ENCODE results near the gene GEMIN4. TPM values are rescaled to one million over a fixed set of nuclear protein-coding genes. Genes with fewer than 3 reads are reported as not detected.

Gene GEMIN4
- polyA plus RNA-seq, 3 donors from 2014 or later = 10.9 to 20.1 (median 11.4) TPM

DNA sequence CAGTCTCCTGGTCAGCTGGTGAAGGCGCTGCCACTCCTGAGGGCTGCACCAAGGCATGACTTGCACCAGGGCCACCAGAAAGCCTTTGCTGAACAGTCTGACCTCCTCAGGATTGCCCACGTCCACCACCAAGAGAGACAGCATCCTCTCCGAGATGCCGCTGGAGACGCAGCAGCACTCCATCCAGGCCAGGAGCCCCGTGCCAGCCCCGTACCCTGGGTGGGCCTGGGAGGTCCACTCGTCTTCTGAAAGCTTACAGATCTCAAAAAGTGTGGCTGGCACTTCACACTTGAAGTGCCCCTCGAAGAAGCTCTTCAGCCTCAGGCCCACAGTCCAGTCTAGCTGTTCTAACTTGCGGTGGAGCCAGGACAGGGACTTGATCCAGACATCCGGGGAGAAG is 6.7 kb downstream of the GEMIN4 start:
- Mint-ChIP-seq H3K9me3 (no peaks in the 10 kb centered on the region), H3K4me1 (peaks cover 12 to 15% of the 10 kb centered on the region in 2 donors), H3K4me3 (no peak overlapping the region), H3K27me3 (ENCODE audit: low read depth in 3 of 3) (no peaks in the 10 kb centered on the region), H3K27ac (no peak overlapping the region), H3K36me3 (peaks cover 7 to 17% (median 12%) of the 10 kb centered on the region in 3 donors)
- no peak for DNase-seq

DNA sequence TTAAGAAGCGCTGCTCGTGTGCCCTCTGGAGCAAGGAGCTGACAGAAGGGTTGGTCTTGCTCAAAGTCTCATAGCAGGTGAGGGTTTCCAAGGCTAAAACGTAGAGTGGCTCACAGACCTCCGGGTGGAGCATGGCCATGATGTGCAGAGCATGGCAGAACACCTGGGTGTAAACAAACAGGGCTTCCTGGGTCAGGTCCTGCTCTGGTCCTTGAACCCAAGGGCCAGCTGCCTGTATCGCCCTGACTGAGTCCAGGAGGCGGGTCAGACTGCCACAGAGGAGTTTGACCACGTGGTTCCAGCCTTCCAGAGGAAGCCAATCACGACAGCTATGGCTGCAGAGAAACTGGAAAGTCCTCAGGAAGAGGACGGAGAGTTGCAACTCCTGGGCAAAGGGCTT is 7.1 kb downstream of the GEMIN4 start:
- peaks cover 0 to 2% (median 1%) of the 10 kb centered on the region in 3 donors for H3K27me3 Mint-ChIP-seq (ENCODE audit: low read depth in 3 of 3)
- no peak overlapping the region for H3K27ac Mint-ChIP-seq
- peaks cover 7 to 10% of the 10 kb centered on the region in 2 donors for H3K4me1 Mint-ChIP-seq
- H3K36me3 Mint-ChIP-seq = peaks cover 7 to 17% (median 12%) of the 10 kb centered on the region in 3 donors
- no peak for DNase-seq
- H3K4me3 Mint-ChIP-seq = no peak overlapping the region
- H3K9me3 Mint-ChIP-seq = no peaks in the 10 kb centered on the region

DNA sequence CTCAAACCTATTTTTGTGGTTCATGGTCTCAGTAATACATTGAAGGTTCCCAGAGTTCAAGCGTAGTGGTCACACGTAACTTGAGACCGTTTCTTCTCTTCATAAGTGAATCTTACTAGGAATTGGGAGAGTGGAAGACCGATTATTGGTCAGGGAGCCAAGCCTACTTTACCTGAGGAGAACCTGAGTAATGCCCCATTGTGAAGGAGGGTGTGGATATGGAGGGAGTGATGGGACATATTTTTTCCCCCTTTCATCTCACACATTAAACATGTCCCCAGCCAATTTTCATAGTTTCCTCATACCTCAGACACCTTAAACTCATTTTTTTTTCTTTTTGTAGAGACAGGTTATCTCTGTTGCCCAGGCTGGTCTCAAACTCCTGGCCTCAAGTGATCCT is 8.9 kb downstream of the GEMIN4 start:
- no peaks in the 10 kb centered on the region for H3K9me3 Mint-ChIP-seq
- no peak overlapping the region for H3K4me3 Mint-ChIP-seq
- peak overlapping the region in 1 of 6 donors; percentile 13 for H3K27ac Mint-ChIP-seq
- no peak for DNase-seq
- H3K4me1 Mint-ChIP-seq = no peaks in the 10 kb centered on the region
- peaks cover 0 to 2% (median 1%) of the 10 kb centered on the region in 3 donors for H3K27me3 Mint-ChIP-seq (ENCODE audit: low read depth in 3 of 3)
- peaks cover 7 to 17% (median 10%) of the 10 kb centered on the region in 3 donors for H3K36me3 Mint-ChIP-seq

DNA sequence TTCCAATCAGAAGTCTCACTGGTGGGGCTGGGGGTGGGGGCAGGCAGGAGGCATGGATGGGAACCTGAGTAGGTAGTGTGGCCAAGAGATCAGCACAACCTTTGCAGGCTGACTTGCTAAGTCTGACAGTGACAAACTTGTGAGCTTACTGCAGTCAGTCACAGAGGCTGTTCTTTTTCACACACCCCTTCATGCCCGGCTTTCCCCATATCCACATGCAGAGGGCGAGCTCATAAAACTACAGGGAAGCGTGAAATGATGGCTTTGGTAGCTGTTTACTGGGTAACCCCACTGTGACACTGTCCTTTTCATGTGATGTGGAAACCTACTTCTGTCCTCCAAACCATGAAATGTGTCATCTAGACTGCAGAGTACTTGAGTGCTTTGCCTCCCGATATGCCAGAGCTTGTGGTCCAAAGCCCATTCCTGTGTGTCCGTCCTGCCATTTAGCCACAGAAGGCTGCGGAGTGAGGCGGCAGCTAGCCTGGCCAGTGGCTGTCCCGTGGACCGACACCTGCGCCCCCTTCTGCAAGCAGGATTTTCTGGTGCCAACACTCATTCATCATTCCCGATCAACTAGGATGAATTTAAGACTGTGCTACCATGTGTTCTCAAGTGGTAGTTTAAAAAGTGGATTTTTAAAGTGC is 9.8 kb downstream of the GEMIN4 start:
- Mint-ChIP-seq H3K4me1 (no peaks in the 10 kb centered on the region), H3K9me3 (no peaks in the 10 kb centered on the region), H3K4me3 (no peak overlapping the region), H3K36me3 (peaks cover 7 to 17% (median 8%) of the 10 kb centered on the region in 3 donors), H3K27ac (peak overlapping the region in 1 of 6 donors; percentile 9), H3K27me3 (ENCODE audit: low read depth in 3 of 3) (peaks cover 0 to 2% (median 1%) of the 10 kb centered on the region in 3 donors)
- no peak for DNase-seq

DNA sequence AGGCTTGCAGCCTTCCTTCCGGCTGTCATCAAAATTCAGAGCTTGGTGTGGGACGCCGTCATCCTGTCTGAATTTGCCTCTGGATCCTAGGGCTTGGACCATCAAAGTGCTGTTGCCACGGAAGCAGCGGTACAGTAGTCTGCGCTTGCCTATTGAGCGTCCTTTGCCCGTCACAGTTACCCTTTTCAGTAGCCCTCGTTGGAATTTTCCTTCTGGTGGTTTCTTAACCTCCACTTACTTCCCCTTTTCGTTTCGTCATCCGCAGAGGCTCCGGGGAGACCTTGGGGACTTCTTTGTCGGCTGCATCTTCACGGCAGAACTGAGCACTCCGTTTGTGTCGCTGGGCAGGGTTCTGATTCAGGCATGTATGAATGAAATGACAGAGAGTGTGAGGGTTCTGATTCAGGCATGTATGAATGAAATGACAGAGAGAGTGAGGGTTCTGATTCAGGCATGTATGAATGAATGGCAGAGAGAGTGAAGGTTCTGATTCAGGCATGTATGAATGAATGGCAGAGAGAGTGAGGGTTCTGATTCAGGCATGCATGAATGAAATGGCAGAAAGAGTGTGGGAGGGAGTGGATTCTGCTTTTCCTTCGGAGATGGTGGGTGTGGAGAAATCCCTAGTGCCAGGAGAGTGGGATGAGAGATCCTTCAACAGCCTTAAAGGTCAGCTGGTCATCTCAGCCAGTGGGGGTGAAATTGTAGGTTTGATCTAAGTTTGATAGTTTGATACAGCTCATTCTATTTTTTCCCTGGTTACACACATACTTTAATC is 11.6 kb downstream of the GEMIN4 start:
- Mint-ChIP-seq H3K9me3 (no peaks in the 10 kb centered on the region), H3K4me3 (no peak overlapping the region), H3K27ac (peak overlapping the region in 4 of 6 donors; percentile 21 to 52 (median 43)), H3K27me3 (ENCODE audit: low read depth in 3 of 3) (peaks cover 0 to 2% (median 1%) of the 10 kb centered on the region in 3 donors), H3K36me3 (peaks cover 7 to 17% (median 8%) of the 10 kb centered on the region in 3 donors), H3K4me1 (no peaks in the 10 kb centered on the region)
- no peak for DNase-seq

DNA sequence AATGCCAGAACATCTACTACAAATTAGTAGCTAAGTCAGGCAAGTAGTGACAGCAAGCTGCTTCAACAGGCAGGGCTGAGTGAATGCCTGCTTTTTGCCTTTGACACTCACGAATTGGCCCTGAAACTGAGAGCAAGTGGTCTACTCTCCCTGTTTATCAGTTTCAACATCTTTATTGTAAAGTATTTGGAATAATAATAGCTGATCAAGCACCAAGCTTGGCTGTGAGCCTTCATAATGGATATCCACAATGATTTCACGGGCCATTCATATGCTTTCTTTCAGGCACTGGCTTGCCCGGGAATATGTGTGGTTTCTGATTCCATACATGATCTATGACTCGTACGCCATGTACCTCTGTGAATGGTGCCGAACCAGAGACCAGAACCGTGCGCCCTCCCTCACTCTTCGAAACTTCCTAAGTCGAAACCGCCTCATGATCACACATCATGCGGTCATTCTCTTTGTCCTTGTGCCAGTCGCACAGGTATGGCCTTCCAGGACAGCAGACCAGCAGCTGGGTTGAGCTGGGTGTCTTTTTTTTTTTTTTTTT is 14.4 kb downstream of the GEMIN4 start:
- Mint-ChIP-seq H3K4me1 (peaks cover 12 to 13% of the 10 kb centered on the region in 2 donors), H3K4me3 (no peak overlapping the region), H3K27ac (no peak overlapping the region), H3K9me3 (no peaks in the 10 kb centered on the region), H3K27me3 (ENCODE audit: low read depth in 3 of 3) (peaks cover 0 to 3% (median 1%) of the 10 kb centered on the region in 3 donors), H3K36me3 (peaks cover 0 to 7% (median 0%) of the 10 kb centered on the region in 3 donors)
- DNase-seq = no peak

DNA sequence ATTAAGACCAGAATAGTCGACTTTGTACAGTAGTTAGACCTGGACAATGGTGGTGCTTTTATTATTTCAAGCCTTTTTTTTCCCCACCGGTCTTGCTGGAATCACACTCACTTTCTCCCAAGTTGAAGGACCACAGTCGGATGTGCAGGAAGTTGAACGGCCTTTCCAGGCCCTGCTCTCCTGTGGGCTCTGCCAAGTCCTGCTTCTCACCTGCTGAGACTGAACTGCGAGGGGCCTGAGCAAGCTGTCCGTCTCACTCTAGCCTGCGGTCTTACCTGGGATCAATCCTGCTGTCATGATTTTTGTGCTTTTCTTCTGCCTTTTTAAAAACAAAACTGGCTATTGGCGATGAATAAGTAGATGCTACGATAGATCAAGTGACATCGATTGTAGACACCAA is 18.3 kb downstream of the GEMIN4 start:
- Mint-ChIP-seq H3K9me3 (no peaks in the 10 kb centered on the region), H3K4me1 (peaks cover 17% of the 10 kb centered on the region in 2 donors), H3K27ac (peak overlapping the region in 1 of 6 donors; percentile 16), H3K27me3 (ENCODE audit: low read depth in 3 of 3) (peaks cover 0 to 5% (median 2%) of the 10 kb centered on the region in 3 donors), H3K36me3 (no peaks in the 10 kb centered on the region), H3K4me3 (peak overlapping the region; percentile 75 to 82 (median 77))
- no peak for DNase-seq

DNA sequence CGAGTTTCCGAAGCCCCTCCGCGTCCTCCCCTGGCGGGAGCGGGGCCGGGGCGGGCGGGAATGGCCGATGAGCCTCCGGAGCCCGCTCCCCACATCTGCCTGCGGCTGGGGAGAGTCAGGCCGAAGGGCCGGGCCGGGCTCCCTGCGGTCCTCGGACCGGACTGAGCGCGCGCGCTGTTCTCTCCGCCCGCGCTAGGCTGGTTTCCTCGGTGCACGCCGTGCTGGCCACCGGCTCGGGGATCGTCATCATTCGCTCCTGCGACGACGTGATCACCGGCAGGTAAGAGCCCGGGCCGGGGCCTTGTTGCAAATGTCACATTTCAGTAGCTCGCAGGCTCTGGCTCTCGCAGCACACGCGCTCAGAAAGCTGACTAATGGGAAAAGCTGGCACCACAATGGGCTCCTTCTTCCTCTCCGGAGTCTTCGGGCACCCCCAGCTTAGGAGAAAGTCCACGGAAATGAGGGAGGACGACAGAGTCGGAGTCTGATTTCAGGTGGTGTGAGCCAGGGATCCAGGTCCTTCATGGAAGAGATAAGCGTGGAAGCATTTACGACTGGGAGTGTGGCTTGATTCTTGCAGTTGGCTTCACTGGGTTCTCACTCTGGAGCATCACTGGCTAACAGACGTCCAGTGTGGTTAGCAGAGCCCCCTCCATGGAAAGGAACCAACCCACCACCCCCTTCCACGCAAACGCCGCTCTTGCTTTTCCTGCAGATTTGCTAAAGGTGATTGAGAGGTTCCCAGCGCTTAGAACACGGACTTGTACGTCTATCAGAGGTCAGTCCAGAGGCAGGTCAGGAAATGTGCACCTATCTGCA is 19.0 kb downstream of the GEMIN4 start:
- no peak for DNase-seq
- Mint-ChIP-seq H3K36me3 (no peaks in the 10 kb centered on the region), H3K27me3 (ENCODE audit: low read depth in 3 of 3) (peaks cover 0 to 5% (median 2%) of the 10 kb centered on the region in 3 donors), H3K4me1 (peaks cover 17% of the 10 kb centered on the region in 2 donors), H3K9me3 (no peaks in the 10 kb centered on the region), H3K4me3 (peak overlapping the region; percentile 75 to 82 (median 77)), H3K27ac (peak overlapping the region in 2 of 6 donors; percentile 11 to 16)

DNA sequence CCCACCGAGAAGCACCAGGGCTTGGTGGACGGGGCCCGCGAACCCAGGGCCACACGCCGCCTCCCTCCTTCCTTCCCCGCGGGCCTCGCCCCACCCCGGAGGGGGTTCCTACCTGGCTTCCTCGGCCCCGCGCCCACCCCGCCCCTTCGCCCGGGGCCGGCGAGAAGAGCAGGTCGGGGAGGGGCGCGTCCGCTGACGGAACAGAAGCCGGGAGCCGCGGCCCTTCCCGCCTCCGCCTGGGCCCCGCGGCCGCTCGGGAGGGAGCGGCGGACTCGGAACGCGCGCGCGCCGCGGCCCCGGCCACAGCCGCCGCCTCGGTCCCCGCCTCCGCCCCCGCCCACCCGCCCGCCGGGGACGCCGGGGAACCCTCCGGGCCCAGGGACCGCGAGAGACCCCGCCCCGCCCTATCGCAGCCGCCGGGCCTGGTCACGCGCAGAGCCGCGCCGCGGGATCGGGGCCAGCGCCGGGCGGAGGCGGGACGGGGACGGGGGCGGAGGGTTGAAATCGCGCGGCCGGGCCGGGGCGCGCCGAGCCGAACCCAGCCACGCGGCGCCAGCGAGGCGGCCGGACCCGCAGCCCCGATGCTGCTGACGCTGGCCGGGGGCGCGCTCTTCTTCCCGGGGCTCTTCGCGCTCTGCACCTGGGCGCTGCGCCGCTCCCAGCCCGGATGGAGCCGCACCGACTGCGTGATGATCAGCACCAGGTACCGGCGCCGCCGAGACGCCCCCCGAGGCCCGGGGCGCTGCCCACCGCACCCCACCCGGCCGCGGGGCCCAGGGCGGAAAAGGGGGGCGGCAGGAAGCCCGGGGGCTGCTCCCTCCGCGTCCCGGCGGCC is 19.8 kb downstream of the GEMIN4 start, which contains the start of gene TLCD3A:
TLCD3A (plus strand) TSS at position 530 of the 835 bp plus-strand sequence; CDS start at position 582, 52 bp downstream.
- Mint-ChIP-seq H3K36me3 (no peaks in the 10 kb centered on the region), H3K4me1 (peaks cover 17% of the 10 kb centered on the region in 2 donors), H3K9me3 (no peaks in the 10 kb centered on the region), H3K27ac (peak within 1 kb of the TSS in 1 of 6 donors; percentile 11), H3K4me3 (peak within 1 kb of the TSS; percentile 75 to 82 (median 77)), H3K27me3 (ENCODE audit: low read depth in 3 of 3) (peaks cover 1 to 5% (median 2%) of the 10 kb centered on the region in 3 donors)
- peak; percentile 45 to 51 (median 47) for DNase-seq

DNA sequence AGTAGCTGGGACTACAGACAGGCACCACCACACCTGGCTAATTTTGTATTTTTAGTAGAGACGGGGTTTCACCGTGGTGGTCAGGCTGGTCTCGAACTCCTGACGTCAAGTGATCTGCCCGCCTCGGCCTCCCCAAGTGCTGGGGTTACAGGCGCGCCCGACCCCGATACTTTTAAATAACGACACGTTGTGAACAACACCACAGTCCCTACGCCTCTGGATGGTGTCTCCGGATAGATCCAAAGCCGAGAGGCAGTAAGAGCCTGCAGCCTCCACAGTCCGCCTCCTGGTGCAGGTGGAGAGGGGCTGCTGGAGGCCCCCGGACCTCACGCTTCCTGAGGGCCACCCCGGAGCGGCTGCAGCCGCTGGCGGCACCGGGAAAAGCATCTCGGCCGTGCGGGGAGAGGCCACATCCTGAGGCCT is 20.4 kb downstream of the GEMIN4 start:
- H3K4me1 Mint-ChIP-seq = peaks cover 17% of the 10 kb centered on the region in 2 donors
- peak overlapping the region; percentile 47 to 73 (median 65) for H3K4me3 Mint-ChIP-seq
- H3K27ac Mint-ChIP-seq = no peak overlapping the region
- H3K9me3 Mint-ChIP-seq = no peaks in the 10 kb centered on the region
- peaks cover 1 to 5% (median 2%) of the 10 kb centered on the region in 3 donors for H3K27me3 Mint-ChIP-seq (ENCODE audit: low read depth in 3 of 3)
- no peaks in the 10 kb centered on the region for H3K36me3 Mint-ChIP-seq
- DNase-seq = no peak

DNA sequence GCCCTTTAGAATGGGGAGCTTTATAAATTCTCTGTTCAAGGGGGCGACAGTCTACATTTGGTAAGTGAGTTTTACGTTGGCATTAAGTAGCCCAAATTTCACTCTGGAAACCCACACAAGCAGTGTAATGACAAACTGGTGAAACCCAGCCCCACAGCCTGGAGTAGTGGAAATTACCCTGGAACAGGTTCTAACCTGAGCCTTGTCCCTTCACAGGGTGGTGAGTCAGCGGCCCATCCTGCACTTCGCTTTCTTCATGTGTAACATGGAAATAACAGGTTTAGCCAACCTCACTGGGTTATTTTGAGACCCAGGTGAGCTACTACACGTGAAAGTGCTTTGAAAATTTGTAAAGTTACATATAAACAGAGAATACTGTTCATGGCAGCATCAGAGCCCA is 23.2 kb downstream of the GEMIN4 start:
- H3K4me1 Mint-ChIP-seq = peaks cover 14 to 15% of the 10 kb centered on the region in 2 donors
- peaks cover 1 to 5% (median 2%) of the 10 kb centered on the region in 3 donors for H3K27me3 Mint-ChIP-seq (ENCODE audit: low read depth in 3 of 3)
- no peak for DNase-seq
- no peak overlapping the region for H3K4me3 Mint-ChIP-seq
- H3K36me3 Mint-ChIP-seq = no peaks in the 10 kb centered on the region
- H3K27ac Mint-ChIP-seq = no peak overlapping the region
- H3K9me3 Mint-ChIP-seq = no peaks in the 10 kb centered on the region

DNA sequence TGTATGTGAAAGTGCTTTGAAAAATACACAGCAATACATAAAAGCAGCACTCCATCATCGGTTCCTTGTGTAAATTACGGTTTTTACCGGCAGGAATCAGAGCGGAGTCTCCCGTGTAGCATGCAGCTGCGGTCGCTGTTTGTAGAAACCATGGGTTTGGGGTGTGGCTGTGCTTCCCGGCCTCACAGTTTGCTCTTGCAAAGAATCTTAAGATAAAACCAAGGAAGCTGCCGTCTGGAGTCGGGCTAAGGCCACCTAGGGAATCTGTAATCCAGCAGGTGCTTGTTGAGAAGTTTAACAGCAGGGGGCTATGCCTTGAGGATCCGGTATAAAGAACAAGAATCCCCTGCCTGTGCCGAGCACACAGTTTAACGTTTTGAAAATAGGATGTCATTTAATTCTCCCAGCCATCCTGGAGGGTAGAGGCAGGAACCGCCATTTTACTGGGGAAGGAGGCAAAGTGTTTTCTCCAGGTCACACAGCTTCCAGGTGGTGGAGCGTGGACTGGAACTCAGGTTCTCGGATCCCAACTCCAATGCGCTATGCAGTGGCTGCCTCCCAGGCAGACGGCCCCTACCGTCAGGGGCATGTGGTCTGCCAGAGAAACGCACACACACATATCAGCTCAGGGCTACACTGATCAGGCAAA is 25.7 kb downstream of the GEMIN4 start:
- H3K9me3 Mint-ChIP-seq = no peaks in the 10 kb centered on the region
- no peak overlapping the region for H3K4me3 Mint-ChIP-seq
- H3K27ac Mint-ChIP-seq = no peak overlapping the region
- H3K27me3 Mint-ChIP-seq (ENCODE audit: low read depth in 3 of 3) = peaks cover 1 to 4% (median 2%) of the 10 kb centered on the region in 3 donors
- DNase-seq = no peak
- H3K36me3 Mint-ChIP-seq = no peaks in the 10 kb centered on the region
- peaks cover 2 to 6% of the 10 kb centered on the region in 2 donors for H3K4me1 Mint-ChIP-seq
